ENCODE results near the gene HERPUD1.
"Not testable (repeated sequence)": the region's sequence is repeated elsewhere in the genome, so short reads cannot be mapped to it uniquely, and the experiment has no call there.

The HERPUD1 gene, protein sequence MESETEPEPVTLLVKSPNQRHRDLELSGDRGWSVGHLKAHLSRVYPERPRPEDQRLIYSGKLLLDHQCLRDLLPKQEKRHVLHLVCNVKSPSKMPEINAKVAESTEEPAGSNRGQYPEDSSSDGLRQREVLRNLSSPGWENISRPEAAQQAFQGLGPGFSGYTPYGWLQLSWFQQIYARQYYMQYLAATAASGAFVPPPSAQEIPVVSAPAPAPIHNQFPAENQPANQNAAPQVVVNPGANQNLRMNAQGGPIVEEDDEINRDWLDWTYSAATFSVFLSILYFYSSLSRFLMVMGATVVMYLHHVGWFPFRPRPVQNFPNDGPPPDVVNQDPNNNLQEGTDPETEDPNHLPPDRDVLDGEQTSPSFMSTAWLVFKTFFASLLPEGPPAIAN

DNA sequence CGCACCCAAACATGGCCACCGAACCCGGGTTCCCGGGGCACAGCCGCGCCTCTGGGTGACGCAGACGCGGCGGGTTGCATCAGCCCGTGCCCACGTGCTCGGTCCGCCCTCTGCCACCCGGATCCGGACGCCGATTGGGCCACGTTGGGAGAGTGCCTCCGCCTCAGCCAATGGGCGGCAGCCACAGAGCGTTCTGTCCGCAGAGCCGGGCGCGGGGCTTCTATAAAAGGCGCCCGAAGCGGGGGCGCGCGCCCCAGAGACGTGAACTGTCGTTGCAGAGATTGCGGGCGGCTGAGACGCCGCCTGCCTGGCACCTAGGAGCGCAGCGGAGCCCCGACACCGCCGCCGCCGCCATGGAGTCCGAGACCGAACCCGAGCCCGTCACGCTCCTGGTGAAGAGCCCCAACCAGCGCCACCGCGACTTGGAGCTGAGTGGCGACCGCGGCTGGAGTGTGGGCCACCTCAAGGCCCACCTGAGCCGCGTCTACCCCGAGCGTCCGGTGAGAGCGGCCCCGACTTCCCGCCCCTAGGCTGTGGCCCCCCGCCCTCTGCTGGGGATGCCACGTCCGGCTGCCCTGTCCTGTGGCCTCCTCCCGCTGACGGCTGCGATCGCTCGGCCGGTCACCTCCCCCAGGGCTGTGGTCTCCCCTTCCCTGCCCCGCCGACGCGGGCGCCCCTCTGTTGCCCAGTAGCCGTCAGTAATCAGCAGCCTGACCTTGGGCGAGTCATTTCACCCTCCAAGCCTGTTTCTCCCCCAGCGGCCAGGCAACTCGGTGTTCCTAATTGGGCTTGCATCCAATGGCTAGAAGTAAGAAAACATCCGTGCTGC lies at the start of gene HERPUD1:
Gene HERPUD1, plus strand, starts transcription at position 251 of the 829 bp plus-strand sequence. Its CDS starts 103 bp downstream, at position 354.
- H3K9me3 ChIP-seq (ENCODE audit: low read length), result no peaks in the 10 kb centered on the region
- H3K4me1 ChIP-seq (ENCODE audit: insufficient read depth, low read length), result peaks cover 20% of the 10 kb centered on the region
- H3K36me3 ChIP-seq (ENCODE audit: insufficient read depth, low read length), result peaks cover 15% of the 10 kb centered on the region
- H3K27me3 ChIP-seq (ENCODE audit: insufficient read depth, low read length), result no peaks in the 10 kb centered on the region
- H2AFZ ChIP-seq (ENCODE audit: low read depth, low read length), result peak within 1 kb of the TSS; percentile 71
- peak within 1 kb of the TSS; percentile 82 for H3K4me3 ChIP-seq (ENCODE audit: low read length)

DNA sequence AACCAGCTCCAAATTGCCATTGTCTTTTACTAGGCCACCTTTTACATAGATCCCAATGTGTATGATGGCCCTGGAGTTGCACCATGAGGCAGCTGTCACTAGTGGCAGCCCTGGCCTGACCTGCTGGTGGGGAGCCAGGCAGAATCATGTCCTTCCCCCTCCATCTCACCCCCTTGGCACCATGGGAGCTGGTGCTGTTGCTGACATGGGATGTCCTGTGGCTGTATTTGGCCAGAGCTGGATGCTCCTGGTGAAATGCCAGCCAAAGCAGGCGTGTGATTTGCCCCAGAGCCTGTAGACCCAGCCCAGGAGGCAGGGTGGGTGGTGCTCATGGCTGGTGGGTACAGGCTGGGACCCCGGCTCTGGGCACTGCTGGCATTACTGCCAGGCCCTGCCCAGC lies 48.4 kb upstream of the HERPUD1 start:
- Histone ChIP-seq H3K4me1 (ENCODE audit: insufficient read depth, low read length) (no peaks in the 10 kb centered on the region), H3K27me3 (ENCODE audit: insufficient read depth, low read length) (no peaks in the 10 kb centered on the region), H3K36me3 (ENCODE audit: insufficient read depth, low read length) (no peaks in the 10 kb centered on the region), H3K9me3 (ENCODE audit: low read length) (no peaks in the 10 kb centered on the region), H2AFZ (ENCODE audit: low read depth, low read length) (no peak overlapping the region), H3K4me3 (ENCODE audit: low read length) (no peak overlapping the region)

DNA sequence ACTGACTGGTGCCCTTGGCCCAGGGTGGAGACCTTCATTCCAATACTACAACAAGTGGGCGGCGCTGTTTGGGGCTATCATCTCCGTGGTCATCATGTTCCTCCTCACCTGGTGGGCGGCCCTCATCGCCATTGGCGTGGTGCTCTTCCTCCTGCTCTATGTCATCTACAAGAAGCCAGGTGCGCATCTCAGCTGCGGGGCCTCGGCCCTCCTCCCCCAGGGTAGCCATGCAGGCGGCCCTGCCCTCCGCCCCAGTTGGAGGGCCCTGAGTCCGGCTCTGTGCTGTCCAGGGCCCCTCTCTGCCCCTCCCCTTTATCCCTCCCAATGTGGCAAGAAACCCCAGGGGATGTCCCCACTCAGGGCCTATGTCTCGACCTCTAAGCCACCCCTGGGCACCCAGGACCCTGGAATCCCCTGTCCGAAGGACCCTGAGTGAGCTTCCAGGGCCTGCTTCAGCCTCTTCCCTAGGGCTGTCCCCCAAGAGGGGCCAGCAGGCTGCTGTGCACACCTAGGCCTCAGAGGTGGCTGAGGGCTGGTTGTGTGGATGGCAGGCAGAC lies 47.8 kb upstream of the HERPUD1 start:
- Histone ChIP-seq H3K4me3 (ENCODE audit: low read length) (no peak overlapping the region), H3K36me3 (ENCODE audit: insufficient read depth, low read length) (no peaks in the 10 kb centered on the region), H3K9me3 (ENCODE audit: low read length) (no peaks in the 10 kb centered on the region), H3K4me1 (ENCODE audit: insufficient read depth, low read length) (no peaks in the 10 kb centered on the region), H3K27me3 (ENCODE audit: insufficient read depth, low read length) (no peaks in the 10 kb centered on the region), H2AFZ (ENCODE audit: low read depth, low read length) (no peak overlapping the region)

DNA sequence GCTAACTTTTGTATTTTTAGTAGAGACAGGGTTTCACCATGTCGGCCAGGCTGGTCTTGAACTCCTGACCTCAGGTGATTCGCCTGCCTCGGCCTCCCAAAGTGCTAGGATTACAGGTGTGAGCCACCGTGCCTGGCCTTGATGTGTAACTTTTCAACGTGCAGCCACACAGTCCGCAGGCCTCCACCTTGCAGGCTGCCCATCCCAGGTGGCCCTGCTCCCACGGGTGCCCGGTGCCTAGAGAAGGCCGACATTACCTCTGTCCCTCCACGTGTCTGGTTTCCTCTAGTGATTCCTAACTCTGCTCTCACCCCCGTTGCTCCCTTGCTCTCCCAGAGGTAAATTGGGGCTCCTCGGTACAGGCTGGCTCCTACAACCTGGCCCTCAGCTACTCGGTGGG lies 47.0 kb upstream of the HERPUD1 start:
- not testable (repeated sequence) for H3K27me3 ChIP-seq (ENCODE audit: insufficient read depth, low read length); H3K36me3 ChIP-seq (ENCODE audit: insufficient read depth, low read length); H3K4me3 ChIP-seq (ENCODE audit: low read length); H2AFZ ChIP-seq (ENCODE audit: low read depth, low read length); H3K4me1 ChIP-seq (ENCODE audit: insufficient read depth, low read length); H3K9me3 ChIP-seq (ENCODE audit: low read length)

DNA sequence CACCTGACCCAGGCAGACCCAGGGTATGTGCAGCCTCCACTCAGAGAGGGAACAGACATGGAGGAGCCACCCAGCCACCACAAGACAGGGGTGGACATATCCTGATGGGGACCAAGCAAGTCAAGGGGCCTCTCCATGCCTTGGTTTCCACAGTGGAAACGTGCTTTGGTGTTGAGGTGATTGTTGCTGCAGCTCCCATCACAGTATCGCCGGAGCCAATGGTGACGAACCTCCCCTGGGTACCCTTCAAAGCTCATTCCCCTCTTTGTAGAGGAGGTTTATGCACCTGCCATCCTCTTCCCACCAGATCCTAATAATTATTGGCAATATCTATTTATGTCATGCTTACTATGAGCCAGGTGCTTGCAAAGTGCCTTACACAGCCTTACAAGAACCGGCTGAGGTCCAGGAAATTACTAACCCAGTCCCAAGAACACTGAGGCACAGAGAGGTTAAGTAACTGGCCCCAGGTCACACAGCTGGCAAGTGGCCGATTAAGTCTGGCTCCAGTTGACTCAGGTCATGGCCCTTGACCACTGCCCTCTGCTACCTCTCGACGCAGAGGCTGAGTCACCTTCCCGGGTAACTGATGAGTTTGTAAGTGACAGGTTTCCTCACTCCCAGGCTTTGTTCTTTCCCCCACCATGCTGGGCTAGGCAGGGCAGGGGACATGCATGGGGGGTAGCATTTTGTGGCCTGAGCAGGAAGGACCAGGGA lies 46.3 kb upstream of the HERPUD1 start:
- H3K4me1 ChIP-seq (ENCODE audit: insufficient read depth, low read length), result no peaks in the 10 kb centered on the region
- H3K9me3 ChIP-seq (ENCODE audit: low read length), result no peaks in the 10 kb centered on the region
- no peaks in the 10 kb centered on the region for H3K36me3 ChIP-seq (ENCODE audit: insufficient read depth, low read length)
- no peak overlapping the region for H3K4me3 ChIP-seq (ENCODE audit: low read length)
- H2AFZ ChIP-seq (ENCODE audit: low read depth, low read length), result no peak overlapping the region
- no peaks in the 10 kb centered on the region for H3K27me3 ChIP-seq (ENCODE audit: insufficient read depth, low read length)

DNA sequence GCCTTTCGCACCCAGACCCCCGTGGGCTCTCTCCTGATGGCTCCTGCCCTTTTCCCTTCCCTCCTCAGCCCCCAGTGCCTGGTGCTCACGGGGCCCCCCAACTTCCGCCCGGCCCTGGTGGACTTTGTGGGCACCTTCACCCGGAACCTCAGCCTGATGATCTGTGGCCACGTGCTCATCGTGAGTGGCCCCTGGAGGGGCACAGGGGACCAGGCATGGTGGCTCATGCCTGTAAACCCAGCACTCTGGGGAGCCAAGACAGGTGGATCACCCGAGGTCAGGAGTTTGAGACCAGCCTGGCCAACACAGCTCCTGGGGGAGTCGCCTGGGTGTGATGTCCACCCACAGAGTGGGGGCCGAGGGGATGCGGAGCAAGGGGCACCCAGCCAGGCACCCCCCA lies 45.6 kb upstream of the HERPUD1 start:
- Histone ChIP-seq H3K36me3 (ENCODE audit: insufficient read depth, low read length) (no peaks in the 10 kb centered on the region), H3K9me3 (ENCODE audit: low read length) (no peaks in the 10 kb centered on the region), H3K27me3 (ENCODE audit: insufficient read depth, low read length) (no peaks in the 10 kb centered on the region), H2AFZ (ENCODE audit: low read depth, low read length) (no peak overlapping the region), H3K4me1 (ENCODE audit: insufficient read depth, low read length) (no peaks in the 10 kb centered on the region), H3K4me3 (ENCODE audit: low read length) (no peak overlapping the region)

DNA sequence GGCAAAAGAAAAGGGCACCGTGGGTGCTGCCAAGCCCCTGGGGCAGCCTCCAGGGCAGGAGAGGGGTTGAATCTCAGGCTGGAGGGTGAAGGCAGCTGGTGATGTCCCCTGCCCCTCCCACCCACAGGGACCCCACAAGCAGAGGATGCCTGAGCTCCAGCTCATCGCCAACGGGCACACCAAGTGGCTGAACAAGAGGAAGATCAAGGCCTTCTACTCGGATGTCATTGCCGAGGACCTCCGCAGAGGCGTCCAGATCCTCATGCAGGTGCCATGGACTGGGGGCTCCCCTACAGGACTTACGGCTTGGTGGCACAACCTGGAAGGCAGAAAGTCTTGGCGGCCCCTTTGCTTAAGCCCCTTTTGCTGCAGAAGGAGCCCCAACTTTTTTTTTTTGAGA lies 45.1 kb upstream of the HERPUD1 start:
- Histone ChIP-seq H2AFZ (ENCODE audit: low read depth, low read length) (no peak overlapping the region), H3K4me3 (ENCODE audit: low read length) (no peak overlapping the region), H3K4me1 (ENCODE audit: insufficient read depth, low read length) (no peaks in the 10 kb centered on the region), H3K27me3 (ENCODE audit: insufficient read depth, low read length) (peaks cover 3% of the 10 kb centered on the region), H3K9me3 (ENCODE audit: low read length) (no peaks in the 10 kb centered on the region), H3K36me3 (ENCODE audit: insufficient read depth, low read length) (no peaks in the 10 kb centered on the region)

DNA sequence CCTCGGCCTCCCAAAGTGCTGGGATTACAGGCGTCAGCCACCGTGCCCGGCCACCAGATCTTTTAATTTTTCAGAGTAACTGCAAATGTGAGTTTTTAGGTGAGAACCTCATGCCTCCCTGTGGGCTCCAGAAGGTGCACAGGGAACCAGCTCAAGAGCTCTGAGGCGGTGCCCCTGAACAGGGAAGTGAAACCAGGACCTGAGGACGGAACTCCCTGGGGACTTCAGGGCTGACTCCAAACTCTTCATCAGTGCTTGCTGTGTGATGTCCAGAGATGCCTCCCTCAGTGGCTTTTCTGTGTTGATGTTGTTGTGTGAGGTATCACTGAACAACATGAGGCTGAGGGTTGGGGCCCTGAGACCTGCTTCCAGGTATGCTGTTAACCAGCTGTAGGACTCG lies 43.1 kb upstream of the HERPUD1 start:
- no peaks in the 10 kb centered on the region for H3K9me3 ChIP-seq (ENCODE audit: low read length)
- H3K36me3 ChIP-seq (ENCODE audit: insufficient read depth, low read length), result no peaks in the 10 kb centered on the region
- no peaks in the 10 kb centered on the region for H3K4me1 ChIP-seq (ENCODE audit: insufficient read depth, low read length)
- H3K27me3 ChIP-seq (ENCODE audit: insufficient read depth, low read length), result peaks cover 5% of the 10 kb centered on the region
- H3K4me3 ChIP-seq (ENCODE audit: low read length), result no peak overlapping the region
- H2AFZ ChIP-seq (ENCODE audit: low read depth, low read length), result no peak overlapping the region

DNA sequence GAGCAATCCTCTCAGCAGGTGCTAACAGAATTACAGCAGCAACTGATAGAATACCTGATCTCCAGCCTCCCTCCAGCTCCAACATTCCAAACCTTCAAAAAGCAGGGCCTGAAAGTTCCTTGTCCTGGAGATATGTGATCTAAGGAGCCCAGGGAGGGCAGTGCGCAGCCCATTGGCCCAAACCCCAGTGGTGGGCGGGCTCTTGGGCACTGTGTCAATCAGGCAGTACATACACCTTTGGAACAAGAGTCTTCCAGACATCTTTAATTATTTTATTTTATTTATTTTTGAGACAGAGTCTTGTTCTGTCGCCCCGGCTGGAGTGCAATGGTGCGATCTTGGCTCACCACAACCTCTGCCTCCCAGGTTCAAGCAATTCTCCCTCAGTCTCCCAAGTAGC lies 42.7 kb upstream of the HERPUD1 start:
- no peaks in the 10 kb centered on the region for H3K4me1 ChIP-seq (ENCODE audit: insufficient read depth, low read length)
- H3K9me3 ChIP-seq (ENCODE audit: low read length), result no peaks in the 10 kb centered on the region
- peaks cover 5% of the 10 kb centered on the region for H3K27me3 ChIP-seq (ENCODE audit: insufficient read depth, low read length)
- H3K36me3 ChIP-seq (ENCODE audit: insufficient read depth, low read length), result no peaks in the 10 kb centered on the region
- H3K4me3 ChIP-seq (ENCODE audit: low read length), result no peak overlapping the region
- H2AFZ ChIP-seq (ENCODE audit: low read depth, low read length), result no peak overlapping the region

DNA sequence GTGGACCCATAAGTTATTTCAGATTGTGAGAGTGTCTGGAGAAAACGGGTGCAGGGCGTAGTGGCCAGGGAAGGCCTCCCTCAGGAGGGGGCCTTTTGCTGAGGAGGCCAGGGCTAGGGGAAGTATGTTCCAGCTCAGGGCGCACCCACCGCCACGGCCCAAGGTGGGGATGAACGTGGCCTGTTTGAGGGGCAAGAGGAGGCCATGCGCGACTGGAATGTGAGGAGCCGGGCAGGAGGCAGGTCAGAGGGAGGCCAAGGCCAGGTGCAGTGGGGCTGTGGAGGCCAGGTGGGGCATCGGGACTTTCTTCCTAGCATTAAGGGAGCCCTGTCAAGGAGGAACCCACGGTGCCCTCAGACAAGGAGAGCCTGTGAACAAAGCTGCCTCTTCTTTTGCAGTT lies 40.3 kb upstream of the HERPUD1 start:
- Histone ChIP-seq H3K36me3 (ENCODE audit: insufficient read depth, low read length) (no peaks in the 10 kb centered on the region), H3K4me1 (ENCODE audit: insufficient read depth, low read length) (no peaks in the 10 kb centered on the region), H2AFZ (ENCODE audit: low read depth, low read length) (no peak overlapping the region), H3K9me3 (ENCODE audit: low read length) (no peaks in the 10 kb centered on the region), H3K27me3 (ENCODE audit: insufficient read depth, low read length) (peaks cover 5% of the 10 kb centered on the region), H3K4me3 (ENCODE audit: low read length) (no peak overlapping the region)

DNA sequence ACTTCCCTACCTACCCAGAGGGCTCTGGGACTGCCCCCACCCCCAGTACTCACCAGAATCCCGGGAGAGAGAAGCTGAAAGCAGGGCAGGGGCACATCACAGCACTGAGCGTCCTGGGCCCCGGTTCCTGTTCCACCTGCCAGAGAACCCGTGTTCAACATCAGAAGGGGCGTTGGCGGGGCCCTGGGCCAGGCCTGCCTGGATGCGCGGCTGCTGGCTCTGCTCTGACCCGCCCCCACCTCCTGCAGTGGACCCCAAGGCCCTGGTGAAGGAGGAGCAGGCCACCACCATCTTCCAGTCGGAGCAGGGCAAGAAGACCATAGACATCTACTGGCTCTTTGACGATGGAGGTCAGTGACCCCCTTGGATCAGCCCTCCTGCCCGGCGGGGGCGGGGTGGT lies 39.2 kb upstream of the HERPUD1 start:
- no peaks in the 10 kb centered on the region for H3K36me3 ChIP-seq (ENCODE audit: insufficient read depth, low read length)
- no peak overlapping the region for H3K4me3 ChIP-seq (ENCODE audit: low read length)
- H2AFZ ChIP-seq (ENCODE audit: low read depth, low read length), result no peak overlapping the region
- H3K9me3 ChIP-seq (ENCODE audit: low read length), result no peaks in the 10 kb centered on the region
- peaks cover 7% of the 10 kb centered on the region for H3K27me3 ChIP-seq (ENCODE audit: insufficient read depth, low read length)
- H3K4me1 ChIP-seq (ENCODE audit: insufficient read depth, low read length), result no peaks in the 10 kb centered on the region

DNA sequence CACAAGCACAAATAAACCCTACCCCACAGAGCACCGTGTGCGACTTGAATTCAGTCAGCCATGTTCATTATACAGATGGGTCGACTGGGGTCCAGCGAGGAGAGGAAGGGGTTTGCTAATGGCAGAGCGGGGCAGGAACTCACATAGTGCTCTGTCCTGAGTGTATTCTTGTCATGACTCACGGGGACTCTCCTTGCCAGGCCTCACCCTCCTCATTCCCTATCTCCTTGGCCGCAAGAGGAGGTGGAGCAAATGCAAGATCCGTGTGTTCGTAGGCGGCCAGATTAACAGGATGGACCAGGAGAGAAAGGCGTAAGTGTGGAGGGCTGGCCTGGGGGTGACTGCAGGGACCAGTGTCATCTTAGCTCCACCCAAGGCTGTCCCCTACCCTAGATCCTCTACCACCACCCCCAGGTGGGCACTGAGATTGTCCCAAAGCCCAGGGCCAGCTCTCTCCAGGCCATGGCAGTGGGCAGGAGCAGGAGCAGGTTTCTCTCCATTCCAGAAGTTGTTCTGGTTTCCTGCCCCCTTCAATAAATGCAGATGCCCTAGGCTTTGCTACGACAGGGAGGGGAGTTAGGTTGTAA lies 37.5 kb upstream of the HERPUD1 start:
- Histone ChIP-seq H3K9me3 (ENCODE audit: low read length) (no peaks in the 10 kb centered on the region), H3K36me3 (ENCODE audit: insufficient read depth, low read length) (no peaks in the 10 kb centered on the region), H3K4me1 (ENCODE audit: insufficient read depth, low read length) (no peaks in the 10 kb centered on the region), H3K4me3 (ENCODE audit: low read length) (no peak overlapping the region), H3K27me3 (ENCODE audit: insufficient read depth, low read length) (peaks cover 11% of the 10 kb centered on the region), H2AFZ (ENCODE audit: low read depth, low read length) (no peak overlapping the region)
